ENCODE results near the gene CFAP251.

CFAP251 gene

DNA sequence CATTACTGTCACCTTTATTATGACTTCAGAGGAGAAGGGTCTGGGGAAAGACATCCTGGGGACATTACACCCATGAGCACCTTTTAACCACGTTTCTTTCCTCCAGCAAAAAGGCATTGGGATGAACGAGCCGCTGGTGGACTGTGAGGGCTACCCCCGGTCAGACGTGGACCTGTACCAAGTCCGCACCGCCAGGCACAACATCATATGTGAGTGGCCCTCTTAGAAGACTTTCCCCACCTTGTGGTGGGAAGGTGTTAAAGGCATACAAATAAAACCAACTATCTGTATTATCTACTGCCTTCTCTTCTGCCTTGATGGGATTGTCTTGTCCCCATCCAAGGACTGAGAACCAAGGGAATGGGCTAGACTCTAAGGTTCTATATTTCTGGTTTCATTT is 23.8 kb upstream of the CFAP251 start (continued):
- TF ChIP-seq, protein P1, sequence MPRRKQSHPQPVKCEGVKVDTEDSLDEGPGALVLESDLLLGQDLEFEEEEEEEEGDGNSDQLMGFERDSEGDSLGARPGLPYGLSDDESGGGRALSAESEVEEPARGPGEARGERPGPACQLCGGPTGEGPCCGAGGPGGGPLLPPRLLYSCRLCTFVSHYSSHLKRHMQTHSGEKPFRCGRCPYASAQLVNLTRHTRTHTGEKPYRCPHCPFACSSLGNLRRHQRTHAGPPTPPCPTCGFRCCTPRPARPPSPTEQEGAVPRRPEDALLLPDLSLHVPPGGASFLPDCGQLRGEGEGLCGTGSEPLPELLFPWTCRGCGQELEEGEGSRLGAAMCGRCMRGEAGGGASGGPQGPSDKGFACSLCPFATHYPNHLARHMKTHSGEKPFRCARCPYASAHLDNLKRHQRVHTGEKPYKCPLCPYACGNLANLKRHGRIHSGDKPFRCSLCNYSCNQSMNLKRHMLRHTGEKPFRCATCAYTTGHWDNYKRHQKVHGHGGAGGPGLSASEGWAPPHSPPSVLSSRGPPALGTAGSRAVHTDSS (tag by site-specific recombination; IDR thresholded peaks at IDR 0.05), result no peak

DNA sequence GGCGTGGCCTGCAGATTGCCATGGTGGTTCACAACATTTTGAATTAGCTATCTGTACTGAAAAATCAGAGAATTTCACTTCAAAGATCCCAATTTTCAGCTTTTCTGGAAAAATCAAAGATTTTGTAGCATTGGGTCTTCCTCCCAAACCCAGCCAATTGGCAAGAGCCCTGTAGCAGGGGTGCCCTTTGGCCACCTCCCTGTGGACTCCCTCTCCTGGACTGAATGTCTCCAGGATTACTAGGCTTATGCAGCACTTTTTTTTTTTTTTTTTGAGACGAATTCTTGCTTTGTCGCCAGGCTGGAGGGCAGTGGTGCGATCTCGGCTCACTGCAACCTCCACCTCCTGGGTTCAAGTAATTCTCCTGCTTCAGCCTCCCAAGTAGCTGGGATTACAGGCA is 20.1 kb upstream of the CFAP251 start:
- Histone ChIP-seq H3K27ac (ENCODE audit: extremely low read depth, low read depth, low read length) (no peak overlapping the region), H3K4me1 (ENCODE audit: control insufficient read depth, insufficient read depth, low read length) (peaks cover 5% of the 10 kb centered on the region; the same call in 1 of the 2 replicates), H3K9me3 (ENCODE audit: control insufficient read depth, insufficient read depth, low read depth, low read length) (no peaks in the 10 kb centered on the region), H3K4me3 (ENCODE audit: low read depth, low read length) (no peak overlapping the region), H3K36me3 (ENCODE audit: control insufficient read depth in 2 of 2, insufficient read depth in 1 of 2, low read length in 2 of 2) (peaks cover 40 to 70% of the 10 kb centered on the region in 2 experiments)
- ChIA-PET CTCF (interaction anchor here (0.8 to 2.1 kb wide), 3 partner anchors 10 to 104 kb away, joined by 3 to 6 read pairs (median 3); partner anchors contain the start of genes PSMD9 and RHOF), POLR2A (interaction anchor here (0.7 kb wide), 1 partner anchor 138 kb away, joined by 5 read pairs; no protein-coding TSS in a partner anchor)
- TF ChIP-seq ZNF610 (tag by site-specific recombination; IDR thresholded peaks at IDR 0.05; ENCODE audit: borderline replicate concordance) (no peak), ZNF707 (tag by site-specific recombination; IDR thresholded peaks at IDR 0.05) (no peak), ZNF23 (tag by site-specific recombination; IDR thresholded peaks at IDR 0.05; ENCODE audit: borderline replicate concordance) (no peak), ZNF223 (tag by site-specific recombination; IDR thresholded peaks at IDR 0.05) (no peak), GLIS1 (tag by site-specific recombination; IDR thresholded peaks at IDR 0.05) (no peak), ZNF664 (tag by site-specific recombination; IDR thresholded peaks at IDR 0.05) (no peak), KLF8 (tag by site-specific recombination; IDR thresholded peaks at IDR 0.05) (no peak)
- TF ChIP-seq, protein P2, sequence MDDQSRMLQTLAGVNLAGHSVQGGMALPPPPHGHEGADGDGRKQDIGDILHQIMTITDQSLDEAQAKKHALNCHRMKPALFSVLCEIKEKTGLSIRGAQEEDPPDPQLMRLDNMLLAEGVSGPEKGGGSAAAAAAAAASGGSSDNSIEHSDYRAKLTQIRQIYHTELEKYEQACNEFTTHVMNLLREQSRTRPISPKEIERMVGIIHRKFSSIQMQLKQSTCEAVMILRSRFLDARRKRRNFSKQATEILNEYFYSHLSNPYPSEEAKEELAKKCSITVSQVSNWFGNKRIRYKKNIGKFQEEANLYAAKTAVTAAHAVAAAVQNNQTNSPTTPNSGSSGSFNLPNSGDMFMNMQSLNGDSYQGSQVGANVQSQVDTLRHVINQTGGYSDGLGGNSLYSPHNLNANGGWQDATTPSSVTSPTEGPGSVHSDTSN (CRISPR knock-in tag; IDR thresholded peaks at IDR 0.05), result no peak

DNA sequence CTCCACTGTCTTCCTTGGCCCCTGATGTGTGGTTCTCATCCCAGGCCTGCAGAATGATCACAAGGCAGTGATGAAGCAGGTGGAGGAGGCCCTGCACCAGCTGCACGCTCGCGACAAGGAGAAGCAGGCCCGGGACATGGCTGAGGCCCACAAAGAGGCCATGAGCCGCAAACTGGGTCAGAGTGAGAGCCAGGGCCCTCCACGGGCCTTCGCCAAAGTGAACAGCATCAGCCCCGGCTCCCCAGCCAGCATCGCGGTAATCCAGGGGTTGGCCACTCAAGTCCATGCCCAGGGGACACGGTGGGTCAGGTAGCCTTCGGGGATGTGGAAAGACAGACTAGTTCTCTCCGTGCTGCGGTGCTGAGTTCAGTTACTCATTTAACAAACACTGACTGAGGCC is 18.8 kb upstream of the CFAP251 start:
- H3K27ac ChIP-seq (ENCODE audit: extremely low read depth, low read depth, low read length), result no peak overlapping the region
- no peaks in the 10 kb centered on the region for H3K4me1 ChIP-seq (ENCODE audit: control insufficient read depth, insufficient read depth, low read length)
- CTCF ChIA-PET, result interaction anchor here (1.1 kb wide), 1 partner anchor 105 kb away, joined by 3 read pairs; no protein-coding TSS in a partner anchor
- H3K4me3 ChIP-seq (ENCODE audit: low read depth, low read length), result no peak overlapping the region
- no peak for TF ChIP-seq FEZF1 (tag by site-specific recombination; IDR thresholded peaks at IDR 0.05)
- no peak for TF ChIP-seq ZNF530 (tag by site-specific recombination; IDR thresholded peaks at IDR 0.05; ENCODE audit: low read depth)
- no peak for TF ChIP-seq ZNF311 (tag by site-specific recombination; IDR thresholded peaks at IDR 0.05; ENCODE audit: borderline replicate concordance)
- no peak for TF ChIP-seq ZSCAN23 (tag by site-specific recombination; IDR thresholded peaks at IDR 0.05)
- TF ChIP-seq, protein P3, sequence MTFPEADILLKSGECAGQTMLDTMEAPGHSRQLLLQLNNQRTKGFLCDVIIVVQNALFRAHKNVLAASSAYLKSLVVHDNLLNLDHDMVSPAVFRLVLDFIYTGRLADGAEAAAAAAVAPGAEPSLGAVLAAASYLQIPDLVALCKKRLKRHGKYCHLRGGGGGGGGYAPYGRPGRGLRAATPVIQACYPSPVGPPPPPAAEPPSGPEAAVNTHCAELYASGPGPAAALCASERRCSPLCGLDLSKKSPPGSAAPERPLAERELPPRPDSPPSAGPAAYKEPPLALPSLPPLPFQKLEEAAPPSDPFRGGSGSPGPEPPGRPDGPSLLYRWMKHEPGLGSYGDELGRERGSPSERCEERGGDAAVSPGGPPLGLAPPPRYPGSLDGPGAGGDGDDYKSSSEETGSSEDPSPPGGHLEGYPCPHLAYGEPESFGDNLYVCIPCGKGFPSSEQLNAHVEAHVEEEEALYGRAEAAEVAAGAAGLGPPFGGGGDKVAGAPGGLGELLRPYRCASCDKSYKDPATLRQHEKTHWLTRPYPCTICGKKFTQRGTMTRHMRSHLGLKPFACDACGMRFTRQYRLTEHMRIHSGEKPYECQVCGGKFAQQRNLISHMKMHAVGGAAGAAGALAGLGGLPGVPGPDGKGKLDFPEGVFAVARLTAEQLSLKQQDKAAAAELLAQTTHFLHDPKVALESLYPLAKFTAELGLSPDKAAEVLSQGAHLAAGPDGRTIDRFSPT (tag by site-specific recombination; IDR thresholded peaks at IDR 0.05), result no peak
- TF ChIP-seq ZNF112 (tag by site-specific recombination; IDR thresholded peaks at IDR 0.05), result no peak
- TF ChIP-seq ZNF184 (tag by site-specific recombination; IDR thresholded peaks at IDR 0.05), result no peak
- TF ChIP-seq GFI1B (tag by site-specific recombination; IDR thresholded peaks at IDR 0.05), result no peak
- no peak for TF ChIP-seq MEIS1 (CRISPR knock-in tag; IDR thresholded peaks at IDR 0.05; ENCODE audit: borderline replicate concordance)
- no peak for TF ChIP-seq ZBTB21 (tag by site-specific recombination; IDR thresholded peaks at IDR 0.05)
- no peak for TF ChIP-seq ZBTB17 (tag by site-specific recombination; IDR thresholded peaks at IDR 0.05)
- no peak for TF ChIP-seq ZNF211 (tag by site-specific recombination; IDR thresholded peaks at IDR 0.05; ENCODE audit: low read depth)
- TF ChIP-seq, protein P2 (CRISPR knock-in tag; IDR thresholded peaks at IDR 0.05), result no peak
- TF ChIP-seq ZNF660 (tag by site-specific recombination; IDR thresholded peaks at IDR 0.05), result no peak
- H3K9me3 ChIP-seq (ENCODE audit: control insufficient read depth, insufficient read depth, low read depth, low read length), result no peaks in the 10 kb centered on the region
- POLR2A ChIA-PET, result no interaction called here
- H3K36me3 ChIP-seq (ENCODE audit: control insufficient read depth in 2 of 2, insufficient read depth in 1 of 2, low read length in 2 of 2), result peaks cover 48 to 77% of the 10 kb centered on the region in 2 experiments
